PC-3 (cell line): ENCODE measurements around the gene KCP.

ENCODE experiments used
- EZH2 ChIP-seq: fragments of 300-600 bp; sonication (generic); IDR thresholded peaks from one replicate; pipeline ENCODE4 v1.6.1; 2017; ENCODE audit warnings: antibody characterized with exemption, mild to moderate bottlenecking, low read length; ENCODE audit not compliant: unreplicated experiment
- TF ChIP-seq, protein P1 (sequence below): fragments of 300-600 bp; sonication (generic); conservative IDR thresholded peaks from 2 replicates; pipeline ENCODE4 v1.5.1; 2017; ENCODE audit warnings: antibody characterized with exemption, low read depth, mild to moderate bottlenecking, low read length

DNA sequence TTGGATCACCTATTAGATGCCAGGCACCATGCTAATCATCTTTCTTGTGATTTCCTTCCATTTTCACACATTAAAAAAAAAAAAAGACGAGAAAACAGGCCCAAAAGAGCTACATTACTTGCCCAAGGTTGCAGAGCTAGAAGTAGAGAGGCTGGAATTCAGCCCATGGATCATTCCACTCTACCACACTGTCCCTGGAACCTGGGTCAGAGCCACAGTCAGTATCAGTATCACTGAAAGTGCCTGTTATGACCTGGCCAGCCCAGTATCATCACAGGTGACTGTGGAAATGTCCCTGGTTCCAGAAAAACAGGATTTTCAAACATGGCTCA, 83.6 kb downstream of the KCP start:
- TF ChIP-seq, protein P1, sequence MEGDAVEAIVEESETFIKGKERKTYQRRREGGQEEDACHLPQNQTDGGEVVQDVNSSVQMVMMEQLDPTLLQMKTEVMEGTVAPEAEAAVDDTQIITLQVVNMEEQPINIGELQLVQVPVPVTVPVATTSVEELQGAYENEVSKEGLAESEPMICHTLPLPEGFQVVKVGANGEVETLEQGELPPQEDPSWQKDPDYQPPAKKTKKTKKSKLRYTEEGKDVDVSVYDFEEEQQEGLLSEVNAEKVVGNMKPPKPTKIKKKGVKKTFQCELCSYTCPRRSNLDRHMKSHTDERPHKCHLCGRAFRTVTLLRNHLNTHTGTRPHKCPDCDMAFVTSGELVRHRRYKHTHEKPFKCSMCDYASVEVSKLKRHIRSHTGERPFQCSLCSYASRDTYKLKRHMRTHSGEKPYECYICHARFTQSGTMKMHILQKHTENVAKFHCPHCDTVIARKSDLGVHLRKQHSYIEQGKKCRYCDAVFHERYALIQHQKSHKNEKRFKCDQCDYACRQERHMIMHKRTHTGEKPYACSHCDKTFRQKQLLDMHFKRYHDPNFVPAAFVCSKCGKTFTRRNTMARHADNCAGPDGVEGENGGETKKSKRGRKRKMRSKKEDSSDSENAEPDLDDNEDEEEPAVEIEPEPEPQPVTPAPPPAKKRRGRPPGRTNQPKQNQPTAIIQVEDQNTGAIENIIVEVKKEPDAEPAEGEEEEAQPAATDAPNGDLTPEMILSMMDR = no peak
- TF ChIP-seq EZH2 = no peak
